Measurements from ENCODE around the gene TAF1C.

DNA sequence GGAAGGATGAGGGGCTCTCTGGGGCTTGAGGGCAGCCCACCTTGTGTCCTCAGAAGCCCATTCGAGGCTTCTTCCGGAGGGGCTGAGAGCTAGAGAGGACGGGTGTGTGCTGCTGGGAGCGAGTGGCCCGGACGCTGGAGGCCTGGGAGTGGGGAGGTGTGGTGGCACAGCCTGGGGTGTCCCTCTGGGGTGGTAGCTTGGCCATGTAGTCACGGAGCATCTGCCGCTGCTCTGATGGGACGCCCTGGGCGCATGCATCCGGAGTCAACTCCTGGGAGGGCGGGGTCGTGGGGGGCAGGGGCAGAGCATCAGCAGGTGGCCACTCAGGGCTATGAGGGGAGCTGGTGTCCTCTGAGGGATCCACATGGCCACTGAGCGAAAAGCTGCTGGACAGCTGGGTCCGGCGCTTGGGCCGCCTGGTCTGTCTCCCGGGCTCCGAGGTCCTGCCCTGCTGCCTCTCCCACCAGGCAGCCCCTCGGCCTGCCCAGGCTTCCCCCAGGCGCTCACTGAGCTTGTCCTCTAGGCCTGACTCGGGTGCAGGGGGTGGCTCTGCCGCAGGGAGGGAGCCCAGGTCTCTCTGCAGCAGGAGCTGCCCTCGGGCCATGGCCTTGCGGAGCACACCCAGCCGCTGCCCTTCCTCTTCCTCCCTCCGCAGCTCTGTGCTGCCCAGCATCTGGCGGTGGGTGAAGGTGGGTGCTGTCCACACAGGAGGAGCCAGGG is 7.8 kb downstream of the TAF1C start:
- no peak for TF ChIP-seq POLR2AphosphoS5 (IDR thresholded peaks at IDR 0.05; ENCODE audit: low read depth)
- TF ChIP-seq CTCF (conservative IDR thresholded peaks at IDR 0.05; ENCODE audit: low read depth in 2 of 2) = no peak
- TF ChIP-seq EZH2phosphoT487 (IDR thresholded peaks at IDR 0.05; ENCODE audit: unreplicated experiment) = no peak
- no peak for TF ChIP-seq REST (IDR thresholded peaks at IDR 0.05; ENCODE audit: unreplicated experiment)
- TF ChIP-seq JUNB (IDR thresholded peaks at IDR 0.05; ENCODE audit: unreplicated experiment) = no peak

Measured in GM23338 (cell line).